ENCODE data around the gene MGLL. TPM values are rescaled to one million over a fixed set of nuclear protein-coding genes. Genes with fewer than 3 reads are reported as not detected.

Gene MGLL
- total RNA-seq, 6 experiments from 2014 or later: 97.0 to 168 (median 115) TPM

GRCh38 chr3:127759826-127760225, 62.5 kb downstream of the MGLL start:
- WGBS (ENCODE audit: insufficient coverage, low coverage, low lambda C conversion rate, missing lambda C conversion rate): 81% methylated on average over 7 of the region's 8 CpGs
- peaks cover 0 to 8% (median 0%) of the 10 kb centered on the region in 4 donors for H3K36me3 ChIP-seq
- DNase-seq (no peak), ATAC-seq (no peak)
- intact Hi-C loops (cut with DNase I): loop anchor here in 1 of 2 donors (10.0 kb wide), 1 partner anchor 55 kb away; no protein-coding TSS in a partner anchor
- no peaks in the 10 kb centered on the region for H3K27me3 ChIP-seq
- no peak overlapping the region for H3K27ac ChIP-seq
- no peaks in the 10 kb centered on the region for H3K4me1 ChIP-seq
- no peak overlapping the region for H3K4me3 ChIP-seq
- TF ChIP-seq CTCF (IDR thresholded peaks at IDR 0.05): no peak
- no peak for TF ChIP-seq POLR2A (IDR thresholded peaks at IDR 0.05)
- H3K9me3 ChIP-seq: no peaks in the 10 kb centered on the region

GRCh38 chr3:127758013-127758412, 64.3 kb downstream of the MGLL start:
- WGBS (ENCODE audit: insufficient coverage, low coverage, low lambda C conversion rate, missing lambda C conversion rate): 87% methylated on average over 2 of the region's 3 CpGs
- no peaks in the 10 kb centered on the region for H3K27me3 ChIP-seq
- intact Hi-C loops (cut with DNase I): no loop called here
- no peak for TF ChIP-seq POLR2A (IDR thresholded peaks at IDR 0.05)
- TF ChIP-seq CTCF (IDR thresholded peaks at IDR 0.05): no peak
- DNase-seq (no peak), ATAC-seq (no peak)
- H3K9me3 ChIP-seq: no peaks in the 10 kb centered on the region
- no peak overlapping the region for H3K4me3 ChIP-seq
- peaks cover 0 to 8% (median 0%) of the 10 kb centered on the region in 4 donors for H3K36me3 ChIP-seq
- H3K27ac ChIP-seq: no peak overlapping the region
- H3K4me1 ChIP-seq: no peaks in the 10 kb centered on the region

GRCh38 chr3:127755305-127755681, 67.0 kb downstream of the MGLL start:
- no peaks in the 10 kb centered on the region for H3K4me1 ChIP-seq
- TF ChIP-seq CTCF (IDR thresholded peaks at IDR 0.05): no peak
- intact Hi-C loops (cut with DNase I): no loop called here
- H3K27me3 ChIP-seq: no peaks in the 10 kb centered on the region
- H3K36me3 ChIP-seq: peaks cover 0 to 8% (median 0%) of the 10 kb centered on the region in 4 donors
- no peak overlapping the region for H3K27ac ChIP-seq
- no peak for ATAC-seq
- DNase-seq: peak in 1 of 3 donors; percentile 44
- 80% methylated on average over 2 of the region's 12 CpGs for WGBS (ENCODE audit: insufficient coverage, low coverage, low lambda C conversion rate, missing lambda C conversion rate)
- no peak overlapping the region for H3K4me3 ChIP-seq
- no peaks in the 10 kb centered on the region for H3K9me3 ChIP-seq

- intact Hi-C loops (cut with DNase I): no loop called here
These were observed 67.7 kb downstream of the MGLL start for GRCh38 chr3:127754411-127755304.

More at GRCh38 chr3:127754411-127755304, 67.7 kb downstream of the MGLL start:
- peaks cover 0 to 8% (median 0%) of the 10 kb centered on the region in 4 donors for H3K36me3 ChIP-seq
- H3K27ac ChIP-seq: no peak overlapping the region
- TF ChIP-seq CTCF (IDR thresholded peaks at IDR 0.05) (no peak), POLR2A (IDR thresholded peaks at IDR 0.05) (no peak)
- H3K4me3 ChIP-seq: no peak overlapping the region
- H3K9me3 ChIP-seq: no peaks in the 10 kb centered on the region
- no peaks in the 10 kb centered on the region for H3K27me3 ChIP-seq
- peak in 1 of 3 donors; percentile 51 for DNase-seq
- peaks cover 0 to under 1% (median 0%) of the 10 kb centered on the region in 4 donors for H3K4me1 ChIP-seq
- WGBS (ENCODE audit: insufficient coverage, low coverage, low lambda C conversion rate, missing lambda C conversion rate): 60% methylated on average over 19 of the region's 34 CpGs
- ATAC-seq: peak; percentile 6 to 47 (median 31)

Measured in right lobe of liver (tissue), 6 donors.